GM12892 (cell line): Measurements from ENCODE around the gene ASF1B.

Experiments used
- POLR2A ChIP-seq: IDR thresholded peaks from 2 replicates; pipeline ENCODE4 v1.6.1; 2011; ENCODE audit warnings: low read depth, low read length, control low read depth
- TAF1 ChIP-seq: IDR thresholded peaks from 2 replicates; pipeline ENCODE4 v1.6.1; 2011; ENCODE audit warnings: low read depth, mild to moderate bottlenecking, control low read depth, low read length, borderline replicate concordance

DNA sequence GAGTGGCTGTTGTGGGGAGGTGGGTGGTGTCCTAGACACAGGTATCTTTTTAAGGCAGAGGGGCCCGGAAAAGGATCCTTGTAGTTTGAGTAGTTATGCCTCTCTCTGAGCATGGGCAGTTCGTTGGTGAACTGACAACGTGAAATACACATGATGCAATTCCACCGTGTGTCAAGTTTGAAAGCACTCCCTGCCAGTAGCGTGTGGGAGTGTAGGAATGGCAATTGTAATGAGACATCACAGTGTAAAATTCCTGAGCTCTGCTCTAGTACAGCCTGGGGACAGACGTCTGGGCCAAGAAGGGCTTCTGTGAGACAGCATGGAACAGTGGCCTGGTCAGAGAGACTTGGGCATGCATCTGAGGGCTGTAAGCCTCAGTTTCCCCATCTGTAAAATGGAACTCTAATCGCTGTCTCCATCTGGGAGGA is 10.4 kb upstream of the ASF1B start:
- TF ChIP-seq POLR2A (no peak), TAF1 (no peak)
